C4-2B (cell line): ENCODE results near the gene PVALEF.

Source experiments
- CTCF ChIP-seq: fragments of 450-650 bp; conservative IDR thresholded peaks from 2 replicates; pipeline ENCODE4 v1.5.1; 2017; ENCODE audit warnings: mild to moderate bottlenecking
- ZFX ChIP-seq: fragments of 450-650 bp; IDR thresholded peaks from 2 replicates; pipeline ENCODE4 v1.6.1; 2017

- TF ChIP-seq CTCF (no peak), ZFX (no peak)
Measured at GRCh38 chr17:81162491-81162890, 2.8 kb upstream of the PVALEF start.
